RWPE1 (cell line): ENCODE measurements around the gene PLA2G1B.
"Not testable (repeated sequence)": the region's sequence is repeated elsewhere in the genome, so short reads cannot be mapped to it uniquely, and the experiment has no call there.

ENCODE experiments used
- CTCF ChIA-PET: fragments of 350-600 bp; sonication (Branson Sonifier 250); formaldehyde crosslinking; extraction: SDS; loops from one replicate; lab custom pipeline; 2021; lab: Yijun Ruan, JAX
- POLR2A ChIA-PET: fragments of 400-600 bp; formaldehyde crosslinking; extraction: SDS; loops from one replicate; lab custom pipeline; 2020; ENCODE audit warnings: antibody characterized with exemption; ENCODE audit not compliant: low non-redundant PET; lab: Yijun Ruan, JAX
- DNase-seq: peaks from one replicate; pipeline ENCODE4 v3.0.0; 2012; ENCODE audit warnings: low spot score
- H3K27ac ChIP-seq: fragments of 450-650 bp; 2 replicates; pipeline ENCODE4 v1.5.1; 2017
- CTCF ChIP-seq: fragments of 450-650 bp; conservative IDR thresholded peaks from 2 replicates; pipeline ENCODE4 v1.5.1; 2017; ENCODE audit warnings: low read depth, mild to moderate bottlenecking

Gene PLA2G1B

GRCh38 chr12:120343039-120343537 lies 15.5 kb upstream of the PLA2G1B start:
- CTCF ChIA-PET = interaction anchor here (0.7 kb wide), 1 partner anchor 33 kb away, joined by 3 read pairs; no protein-coding TSS in a partner anchor
- TF ChIP-seq CTCF = no peak
- POLR2A ChIA-PET = no interaction called here
- no peak overlapping the region for H3K27ac ChIP-seq
- DNase-seq = no peak

DNA sequence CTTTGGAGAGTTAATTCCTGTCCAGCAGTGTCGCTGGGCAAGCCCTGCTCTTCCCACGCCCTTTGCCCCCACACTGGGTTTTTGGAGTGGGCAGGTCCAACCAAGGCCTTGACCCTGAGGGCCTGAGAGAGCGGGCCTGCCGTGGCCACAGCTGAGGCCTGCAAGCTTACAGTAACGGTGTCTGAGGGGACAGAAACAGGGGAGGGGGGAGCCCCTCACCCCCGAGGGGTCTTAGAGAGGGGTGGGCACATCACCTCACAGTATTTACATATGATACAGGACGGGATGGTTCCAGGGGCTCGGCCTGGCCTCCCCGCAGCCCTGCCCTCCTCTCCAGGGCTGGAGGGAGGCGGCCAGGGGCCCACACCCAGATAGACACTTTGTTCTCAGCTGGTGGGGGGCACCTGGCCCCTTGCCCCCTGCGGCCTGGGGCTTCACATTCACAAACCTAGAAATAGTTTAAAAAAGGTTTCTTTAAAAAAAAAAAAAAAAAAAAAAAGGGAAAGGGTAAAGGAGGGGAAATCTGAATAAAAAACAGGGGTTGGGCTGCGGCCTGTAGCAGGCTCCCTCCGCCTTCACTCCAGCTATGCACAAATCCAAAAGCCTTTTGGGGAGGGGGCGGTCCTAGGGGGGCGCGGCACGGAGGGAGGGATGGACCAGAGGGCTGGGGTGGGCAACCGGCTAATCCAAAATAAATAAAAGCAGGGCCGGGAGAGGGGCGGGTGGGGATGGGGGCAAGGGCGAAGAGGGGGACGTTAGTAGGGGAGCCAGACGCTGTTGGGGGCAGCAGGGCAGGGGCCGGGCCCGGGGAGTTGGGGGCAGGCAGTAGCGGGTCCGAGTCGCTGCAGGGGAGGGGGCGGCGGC lies 14.8 kb upstream of the PLA2G1B start:
- no peak overlapping the region for H3K27ac ChIP-seq
- TF ChIP-seq CTCF = no peak
- POLR2A ChIA-PET = no interaction called here
- CTCF ChIA-PET = interaction anchor here (0.7 kb wide), 1 partner anchor 34 kb away, joined by 3 read pairs; no protein-coding TSS in a partner anchor
- DNase-seq = no peak

DNA sequence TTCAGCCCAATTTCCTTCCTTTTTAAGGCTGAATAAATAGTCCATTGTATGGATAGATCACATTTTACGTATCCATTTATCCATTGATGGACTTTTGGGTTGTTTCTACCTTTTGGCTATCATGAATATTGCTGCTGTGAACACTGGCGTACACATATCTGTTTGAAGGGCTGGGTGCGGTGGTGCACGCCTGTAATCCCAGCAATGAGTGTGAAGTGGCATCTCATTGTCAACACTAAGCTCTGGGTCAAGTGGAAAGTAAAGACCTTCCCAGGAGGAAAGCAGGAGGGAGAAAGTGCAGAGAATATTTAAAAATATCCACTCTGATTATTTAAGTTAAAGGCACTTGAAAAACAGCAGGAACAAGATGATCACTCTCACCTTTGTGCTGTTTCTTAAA lies 11.7 kb upstream of the PLA2G1B start:
- POLR2A ChIA-PET = no interaction called here

GRCh38 chr12:120337730-120338129 lies 10.2 kb upstream of the PLA2G1B start:
- ChIA-PET POLR2A (no interaction called here), CTCF (no interaction called here)
- TF ChIP-seq CTCF = no peak
- no peak overlapping the region for H3K27ac ChIP-seq
- no peak for DNase-seq

More for the DNA sequence above, 11.7 kb upstream of the PLA2G1B start:
- H3K27ac ChIP-seq = no peak overlapping the region
- DNase-seq = no peak
- no peak for TF ChIP-seq CTCF
- CTCF ChIA-PET = interaction anchor here (0.8 kb wide), 1 partner anchor 91 kb away, joined by 3 read pairs; no protein-coding TSS in a partner anchor

DNA sequence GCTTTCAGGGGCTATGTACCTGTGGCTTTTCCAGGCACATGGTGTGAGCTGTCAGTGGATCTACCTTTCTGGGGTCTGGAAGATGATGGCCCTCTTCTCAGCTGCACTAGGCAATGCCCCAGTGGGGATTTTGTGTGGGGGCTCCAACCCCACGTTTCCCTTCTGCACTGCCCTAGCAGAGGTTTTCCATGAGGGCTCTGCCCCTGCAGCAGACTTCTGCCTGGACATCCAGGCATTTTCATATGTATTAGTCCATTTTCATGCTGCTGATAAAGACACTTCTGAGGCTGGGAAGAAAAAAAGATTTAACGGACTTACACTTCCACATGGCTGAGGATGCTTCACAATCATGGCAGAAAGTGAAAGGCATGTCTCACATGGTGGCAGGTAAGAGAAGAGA lies 8.8 kb upstream of the PLA2G1B start:
- POLR2A ChIA-PET, DNase-seq, H3K27ac ChIP-seq: not testable (repeated sequence)
- CTCF ChIA-PET = interaction anchor here (0.6 to 1.3 kb wide), 2 partner anchors 9 to 171 kb away, joined by 3 to 6 read pairs; partner anchors contain the start of gene PLA2G1B

DNA sequence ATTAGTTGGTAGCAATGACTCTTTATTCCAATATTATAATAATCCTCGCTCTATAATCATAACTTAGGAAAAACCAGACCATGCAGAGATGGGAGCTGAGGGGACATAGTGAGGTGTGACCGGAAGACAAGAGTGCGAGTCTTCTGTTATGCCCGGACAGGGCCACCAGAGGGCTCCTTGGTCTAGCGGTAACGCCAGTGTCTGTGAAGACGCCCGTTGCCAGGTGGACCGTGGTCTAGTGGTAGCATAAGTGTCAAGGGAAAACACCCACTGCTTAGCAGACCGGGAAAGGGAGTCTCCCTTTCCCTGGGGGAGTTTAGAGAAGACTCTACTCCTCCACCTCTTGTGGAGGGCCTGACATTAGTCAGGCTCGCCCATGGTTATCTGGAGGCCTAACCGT lies 7.9 kb upstream of the PLA2G1B start:
- peak; percentile 76 for TF ChIP-seq CTCF
- H3K27ac ChIP-seq, POLR2A ChIA-PET, DNase-seq: not testable (repeated sequence)
- CTCF ChIA-PET = interaction anchor here (0.6 to 1.3 kb wide), 5 partner anchors 8 to 262 kb away, joined by 3 to 5 read pairs (median 4); partner anchors contain the start of gene PLA2G1B

GRCh38 chr12:120332523-120332922 lies 4.9 kb upstream of the PLA2G1B start:
- no peak for TF ChIP-seq CTCF
- ChIA-PET CTCF (no interaction called here), POLR2A (no interaction called here)
- no peak overlapping the region for H3K27ac ChIP-seq
- DNase-seq = no peak
